GM19240 (cell line): ENCODE results near the gene ARHGAP15.

Experiments used
- DNase-seq: peaks from one replicate; pipeline ENCODE4 v3.0.0; 2011; ENCODE audit warnings: low spot score; ENCODE audit not compliant: insufficient read length

ARHGAP15 gene

GRCh38 chr2:143144813-143145455 lies 15.7 kb downstream of the ARHGAP15 start:
- no peak for DNase-seq

GRCh38 chr2:143146366-143146765 lies 17.1 kb downstream of the ARHGAP15 start:
- no peak for DNase-seq

GRCh38 chr2:143146815-143147530 lies 17.8 kb downstream of the ARHGAP15 start:
- DNase-seq: no peak

- no peak for DNase-seq
Measured at GRCh38 chr2:143148011-143148410, 18.8 kb downstream of the ARHGAP15 start.

- no peak for DNase-seq
Measured at GRCh38 chr2:143148757-143149156, 19.5 kb downstream of the ARHGAP15 start.

- no peak for DNase-seq
Measured at GRCh38 chr2:143150287-143150686, 21.1 kb downstream of the ARHGAP15 start.

- no peak for DNase-seq
Measured at GRCh38 chr2:143151111-143151752, 22.0 kb downstream of the ARHGAP15 start.

- no peak for DNase-seq
Measured at GRCh38 chr2:143152219-143152618, 23.0 kb downstream of the ARHGAP15 start.

GRCh38 chr2:143152637-143153036 lies 23.4 kb downstream of the ARHGAP15 start:
- DNase-seq: no peak

GRCh38 chr2:143155661-143156060 lies 26.4 kb downstream of the ARHGAP15 start:
- DNase-seq: no peak

GRCh38 chr2:143157001-143157400 lies 27.8 kb downstream of the ARHGAP15 start:
- no peak for DNase-seq

- no peak for DNase-seq
Measured at GRCh38 chr2:143157418-143157817, 28.2 kb downstream of the ARHGAP15 start.

GRCh38 chr2:143158098-143158497 lies 28.9 kb downstream of the ARHGAP15 start:
- DNase-seq: no peak

- DNase-seq: no peak
Measured at GRCh38 chr2:143158551-143159485, 29.6 kb downstream of the ARHGAP15 start.

- no peak for DNase-seq
Measured at GRCh38 chr2:143159486-143159840, 30.2 kb downstream of the ARHGAP15 start.

- no peak for DNase-seq
Measured at GRCh38 chr2:143160732-143161707, 31.8 kb downstream of the ARHGAP15 start.

GRCh38 chr2:143162123-143162837 lies 33.1 kb downstream of the ARHGAP15 start:
- no peak for DNase-seq

- no peak for DNase-seq
Measured at GRCh38 chr2:143162997-143163396, 33.8 kb downstream of the ARHGAP15 start.

GRCh38 chr2:143163499-143163898 lies 34.3 kb downstream of the ARHGAP15 start:
- no peak for DNase-seq

GRCh38 chr2:143165291-143165690 lies 36.1 kb downstream of the ARHGAP15 start:
- no peak for DNase-seq
